Calu3 (cell line): ENCODE results near the gene BMP10. TPM values are rescaled to one million over a fixed set of nuclear protein-coding genes. Genes with fewer than 3 reads are reported as not detected.

ENCODE experiments used
- BruUV-seq: library from RNA; stranded (reverse); fragments of 400-500 nt; replicated peaks from 2 replicates; lab custom pipeline; 2021; lab: Mats Ljungman, UMichigan
- CTCF ChIA-PET: fragments of 300-600 bp; sonication (Branson Sonifier 250); formaldehyde crosslinking; loops from one replicate; lab custom pipeline; 2022; ENCODE audit warnings: antibody characterized with exemption; lab: Charles Lee
- DNase-seq: peaks from one replicate; pipeline ENCODE4 v3.0.0; 2022
- H3K27ac Mint-ChIP-seq: one replicate; pipeline ENCODE4 v1.8.0; 2022; ENCODE audit warnings: mixed read lengths; ENCODE audit not compliant: unreplicated experiment
- H3K27me3 Mint-ChIP-seq: one replicate; pipeline ENCODE4 v1.8.0; 2022; ENCODE audit warnings: mixed read lengths; ENCODE audit not compliant: unreplicated experiment
- H3K36me3 Mint-ChIP-seq: one replicate; pipeline ENCODE4 v1.8.0; 2022; ENCODE audit warnings: mild to moderate bottlenecking, moderate library complexity, mixed read lengths; ENCODE audit not compliant: insufficient read depth, unreplicated experiment
- H3K4me1 Mint-ChIP-seq: one replicate; pipeline ENCODE4 v1.8.0; 2022; ENCODE audit warnings: mild to moderate bottlenecking, low read depth, mixed read lengths; ENCODE audit not compliant: unreplicated experiment
- H3K4me3 Mint-ChIP-seq: one replicate; pipeline ENCODE4 v1.8.0; 2022; ENCODE audit warnings: mild to moderate bottlenecking, low read depth, moderate library complexity, mixed read lengths; ENCODE audit not compliant: unreplicated experiment
- H3K9me3 Mint-ChIP-seq: one replicate; pipeline ENCODE4 v1.8.0; 2022; ENCODE audit warnings: low read depth, mixed read lengths; ENCODE audit not compliant: unreplicated experiment
- intact Hi-C: fragments of 100-400 bp; cut with micrococcal nuclease; formaldehyde crosslinking; loops from one replicate; pipeline ENCODE4 v1.10.0; 2022; ENCODE audit not compliant: unreplicated experiment
- total RNA-seq: library from RNA; stranded (reverse); gene quantifications from 2 replicates; pipeline ENCODE4 v1.2.3, GENCODE V29; 2022
- TF ChIP-seq, protein P1 (sequence below): fragments of 200-600 bp; IDR thresholded peaks from one replicate; pipeline ENCODE4 v1.8.0; 2022; ENCODE audit warnings: antibody characterized with exemption; ENCODE audit not compliant: unreplicated experiment

Gene BMP10
- total RNA-seq, 1 experiment from 2014 or later: not detected

DNA sequence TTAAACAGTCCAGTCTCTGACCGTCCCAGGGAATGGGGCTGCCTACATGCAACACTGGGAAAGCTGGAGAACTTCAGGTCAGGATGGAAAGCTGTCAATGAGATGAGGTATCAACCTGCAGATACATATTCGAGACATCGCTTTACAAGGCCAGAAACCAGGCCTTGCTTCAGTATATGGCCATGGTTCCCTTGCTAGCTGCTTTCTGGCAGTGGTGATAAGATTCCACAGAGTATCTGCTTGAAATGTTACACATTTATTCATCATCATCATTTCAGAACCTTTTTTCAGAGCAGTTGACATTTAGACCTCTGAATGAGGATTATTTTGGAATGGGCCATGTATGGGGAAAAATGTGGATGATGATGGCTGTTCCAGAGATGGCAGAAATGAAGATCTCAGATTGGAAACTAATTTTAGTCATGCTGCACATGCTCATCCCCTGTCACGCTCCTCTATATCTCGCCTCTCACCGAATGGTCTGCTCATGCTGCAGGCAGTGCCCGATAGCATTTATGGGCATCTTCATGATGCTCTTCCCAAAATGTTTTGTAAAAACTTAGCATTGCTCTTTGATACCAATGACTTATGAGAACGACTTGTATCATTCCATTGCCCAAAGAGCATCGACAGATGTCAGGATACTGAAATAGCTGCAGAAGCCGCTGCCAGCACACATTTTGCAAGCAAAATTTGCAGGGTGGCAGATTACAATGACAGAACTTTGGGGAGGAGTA, 14.0 kb upstream of the BMP10 start:
- TF ChIP-seq, protein P1, sequence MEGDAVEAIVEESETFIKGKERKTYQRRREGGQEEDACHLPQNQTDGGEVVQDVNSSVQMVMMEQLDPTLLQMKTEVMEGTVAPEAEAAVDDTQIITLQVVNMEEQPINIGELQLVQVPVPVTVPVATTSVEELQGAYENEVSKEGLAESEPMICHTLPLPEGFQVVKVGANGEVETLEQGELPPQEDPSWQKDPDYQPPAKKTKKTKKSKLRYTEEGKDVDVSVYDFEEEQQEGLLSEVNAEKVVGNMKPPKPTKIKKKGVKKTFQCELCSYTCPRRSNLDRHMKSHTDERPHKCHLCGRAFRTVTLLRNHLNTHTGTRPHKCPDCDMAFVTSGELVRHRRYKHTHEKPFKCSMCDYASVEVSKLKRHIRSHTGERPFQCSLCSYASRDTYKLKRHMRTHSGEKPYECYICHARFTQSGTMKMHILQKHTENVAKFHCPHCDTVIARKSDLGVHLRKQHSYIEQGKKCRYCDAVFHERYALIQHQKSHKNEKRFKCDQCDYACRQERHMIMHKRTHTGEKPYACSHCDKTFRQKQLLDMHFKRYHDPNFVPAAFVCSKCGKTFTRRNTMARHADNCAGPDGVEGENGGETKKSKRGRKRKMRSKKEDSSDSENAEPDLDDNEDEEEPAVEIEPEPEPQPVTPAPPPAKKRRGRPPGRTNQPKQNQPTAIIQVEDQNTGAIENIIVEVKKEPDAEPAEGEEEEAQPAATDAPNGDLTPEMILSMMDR: no peak
- H3K27ac Mint-ChIP-seq: no peak overlapping the region
- no peak overlapping the region for H3K4me3 Mint-ChIP-seq
- no peak for DNase-seq
- BruUV-seq: no TSS peak
- H3K36me3 Mint-ChIP-seq: no peaks in the 10 kb centered on the region
- peaks cover 75% of the 10 kb centered on the region for H3K27me3 Mint-ChIP-seq
- intact Hi-C loops: no loop called here
- no peaks in the 10 kb centered on the region for H3K4me1 Mint-ChIP-seq
- H3K9me3 Mint-ChIP-seq: no peaks in the 10 kb centered on the region
- CTCF ChIA-PET: no interaction called here

DNA sequence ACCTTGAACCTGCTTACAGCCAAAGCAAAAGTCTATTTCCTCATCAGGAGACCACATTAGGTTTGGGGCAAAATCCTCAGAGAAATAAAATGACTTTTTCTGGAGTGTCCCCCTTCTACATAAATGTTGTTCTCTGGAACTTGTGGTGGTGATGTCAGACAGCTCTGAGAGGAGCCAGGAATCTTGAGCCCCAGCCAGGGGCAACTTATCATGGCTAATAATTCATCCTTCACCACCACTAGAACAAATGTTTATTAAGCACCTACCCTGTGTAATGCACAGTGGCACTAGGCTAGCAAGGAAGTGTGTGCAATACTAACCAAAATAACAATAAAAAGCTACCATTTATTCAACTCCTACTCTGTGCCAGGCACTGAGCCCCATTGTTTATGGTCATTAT, 9.0 kb upstream of the BMP10 start:
- Mint-ChIP-seq H3K27ac (no peak overlapping the region), H3K9me3 (no peaks in the 10 kb centered on the region), H3K4me3 (no peak overlapping the region), H3K36me3 (no peaks in the 10 kb centered on the region), H3K27me3 (peaks cover 83% of the 10 kb centered on the region), H3K4me1 (no peaks in the 10 kb centered on the region)
- TF ChIP-seq, protein P1: no peak
- DNase-seq: no peak
- CTCF ChIA-PET: no interaction called here
- BruUV-seq: no TSS peak
- intact Hi-C loops: no loop called here

DNA sequence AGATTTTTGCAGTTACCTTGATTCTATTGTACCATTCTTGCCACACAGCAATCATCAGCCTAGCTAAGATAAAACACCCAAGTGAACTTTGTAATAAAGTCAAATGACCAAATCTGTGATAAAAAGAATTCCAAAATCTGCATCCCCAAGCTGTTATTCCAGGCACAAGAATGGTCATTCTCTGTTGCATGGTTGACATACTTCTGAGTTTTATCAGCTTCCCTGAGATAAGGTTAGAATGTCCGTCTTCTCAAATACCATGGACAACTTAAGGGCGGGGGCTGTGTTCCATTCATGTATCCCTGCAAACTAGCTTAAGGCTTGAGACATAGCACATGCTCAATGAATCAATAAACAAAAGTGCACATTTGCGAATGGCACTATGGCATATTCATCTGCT, 8.1 kb upstream of the BMP10 start:
- H3K27me3 Mint-ChIP-seq: peaks cover 79% of the 10 kb centered on the region
- intact Hi-C loops: no loop called here
- no peaks in the 10 kb centered on the region for H3K4me1 Mint-ChIP-seq
- CTCF ChIA-PET: no interaction called here
- no peak for DNase-seq
- no peak overlapping the region for H3K4me3 Mint-ChIP-seq
- no peaks in the 10 kb centered on the region for H3K36me3 Mint-ChIP-seq
- BruUV-seq: no TSS peak
- TF ChIP-seq, protein P1: no peak
- H3K9me3 Mint-ChIP-seq: no peaks in the 10 kb centered on the region
- H3K27ac Mint-ChIP-seq: no peak overlapping the region

DNA sequence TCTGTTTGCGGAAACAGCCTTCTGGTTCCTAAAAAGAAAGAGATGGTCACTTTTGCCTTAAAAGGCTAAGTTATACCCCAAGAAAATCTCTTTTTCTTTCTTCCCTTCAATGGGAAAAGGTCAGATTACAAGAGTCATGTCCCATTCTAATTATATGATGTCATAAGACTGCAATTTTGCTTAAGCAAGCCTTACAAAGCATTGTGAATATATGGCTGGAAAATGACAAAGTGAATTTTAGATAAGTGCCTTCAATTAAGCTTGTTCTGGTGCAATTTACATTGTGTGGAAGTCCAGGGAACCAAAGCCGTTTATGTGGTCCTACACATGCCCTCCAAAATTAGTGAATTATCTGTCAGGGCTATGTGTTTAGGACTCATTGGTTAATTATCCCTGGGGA, 7.6 kb upstream of the BMP10 start:
- DNase-seq: no peak
- TF ChIP-seq, protein P1: no peak
- intact Hi-C loops: no loop called here
- Mint-ChIP-seq H3K36me3 (no peaks in the 10 kb centered on the region), H3K9me3 (no peaks in the 10 kb centered on the region), H3K4me1 (no peaks in the 10 kb centered on the region), H3K27ac (no peak overlapping the region), H3K4me3 (no peak overlapping the region), H3K27me3 (peaks cover 79% of the 10 kb centered on the region)
- CTCF ChIA-PET: interaction anchor here (0.6 kb wide), 1 partner anchor 1194 kb away, joined by 5 read pairs; no protein-coding TSS in a partner anchor
- no TSS peak for BruUV-seq
